ENCODE results near the gene NDFIP2. TPM values are rescaled to one million over a fixed set of nuclear protein-coding genes. Genes with fewer than 3 reads are reported as not detected.

NDFIP2 gene
- total RNA-seq, 2 experiments from 2014 or later = 0.54 to 4.0 TPM

DNA sequence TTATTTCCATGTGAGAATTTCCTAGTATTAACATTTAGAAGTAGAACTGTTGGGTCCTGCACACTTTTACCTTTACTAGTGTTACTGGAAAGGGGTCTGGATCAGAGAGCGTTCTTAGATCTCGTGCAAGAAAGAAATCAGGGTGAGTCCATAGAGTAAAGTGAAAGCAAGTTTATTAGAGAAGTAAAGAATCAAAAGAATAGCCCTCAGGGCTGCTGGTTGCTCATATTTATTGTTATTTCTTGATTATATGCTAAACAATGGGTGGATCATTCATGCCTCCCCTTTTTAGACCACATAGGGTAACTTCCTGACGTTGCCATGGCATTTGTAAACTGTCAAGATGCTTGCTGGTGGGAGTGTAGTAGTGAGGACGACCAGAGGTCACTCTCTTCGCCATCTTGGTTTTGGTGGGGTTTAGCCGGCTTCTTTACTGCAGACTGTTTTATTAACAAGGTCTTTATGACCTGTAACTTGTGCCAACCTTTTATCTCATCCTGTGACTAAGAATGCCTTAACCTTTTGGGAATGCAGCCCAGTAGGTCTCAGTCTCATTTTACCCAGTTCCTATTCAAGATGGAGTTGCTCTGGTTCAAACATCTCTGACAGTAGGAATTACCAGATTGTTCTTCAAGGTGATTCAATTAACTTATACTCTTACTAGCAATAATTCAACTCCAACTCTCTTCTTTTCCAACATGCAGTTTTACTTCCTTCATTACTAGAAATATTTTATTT, 27.4 kb downstream of the NDFIP2 start:
- Histone ChIP-seq H2AFZ (ENCODE audit: low read length) (no peak overlapping the region), H4K20me1 (ENCODE audit: insufficient read depth, low read length) (no peaks in the 10 kb centered on the region), H3K4me2 (ENCODE audit: low read length) (no peak overlapping the region), H3K4me3 (ENCODE audit: low read depth, low read length, poor library complexity, severe bottlenecking) (no peak overlapping the region), H3K36me3 (ENCODE audit: insufficient read depth, low read length) (no peaks in the 10 kb centered on the region), H3K9me2 (ENCODE audit: insufficient read depth, low read length) (no peaks in the 10 kb centered on the region), H3K4me1 (ENCODE audit: insufficient read depth, low read length, poor library complexity, severe bottlenecking) (no peaks in the 10 kb centered on the region), H3K79me2 (ENCODE audit: insufficient read depth, low read depth, low read length) (no peaks in the 10 kb centered on the region), H3K9me3 (ENCODE audit: low read length) (no peaks in the 10 kb centered on the region), H3K27ac (ENCODE audit: low read depth, low read length, poor library complexity, severe bottlenecking) (no peak overlapping the region)
- BruUV-seq (replicated peaks) = no TSS peak
- ChIA-PET CTCF (ENCODE audit: unreplicated experiment) (no interaction called here), POLR2A (interaction anchor here (0.6 kb wide), 1 partner anchor 31 kb away, joined by 3 read pairs; no protein-coding TSS in a partner anchor)
- DNase-seq (ENCODE audit: low spot score) = no peak
- TF ChIP-seq, protein P1, sequence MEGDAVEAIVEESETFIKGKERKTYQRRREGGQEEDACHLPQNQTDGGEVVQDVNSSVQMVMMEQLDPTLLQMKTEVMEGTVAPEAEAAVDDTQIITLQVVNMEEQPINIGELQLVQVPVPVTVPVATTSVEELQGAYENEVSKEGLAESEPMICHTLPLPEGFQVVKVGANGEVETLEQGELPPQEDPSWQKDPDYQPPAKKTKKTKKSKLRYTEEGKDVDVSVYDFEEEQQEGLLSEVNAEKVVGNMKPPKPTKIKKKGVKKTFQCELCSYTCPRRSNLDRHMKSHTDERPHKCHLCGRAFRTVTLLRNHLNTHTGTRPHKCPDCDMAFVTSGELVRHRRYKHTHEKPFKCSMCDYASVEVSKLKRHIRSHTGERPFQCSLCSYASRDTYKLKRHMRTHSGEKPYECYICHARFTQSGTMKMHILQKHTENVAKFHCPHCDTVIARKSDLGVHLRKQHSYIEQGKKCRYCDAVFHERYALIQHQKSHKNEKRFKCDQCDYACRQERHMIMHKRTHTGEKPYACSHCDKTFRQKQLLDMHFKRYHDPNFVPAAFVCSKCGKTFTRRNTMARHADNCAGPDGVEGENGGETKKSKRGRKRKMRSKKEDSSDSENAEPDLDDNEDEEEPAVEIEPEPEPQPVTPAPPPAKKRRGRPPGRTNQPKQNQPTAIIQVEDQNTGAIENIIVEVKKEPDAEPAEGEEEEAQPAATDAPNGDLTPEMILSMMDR (conservative IDR thresholded peaks at IDR 0.05; ENCODE audit: low read length) = no peak
- no peak for TF ChIP-seq EZH2phosphoT487 (IDR thresholded peaks at IDR 0.05; ENCODE audit: borderline replicate concordance, low read depth, low read length)
- intact Hi-C loops (cut with micrococcal nuclease; ENCODE audit: unreplicated experiment) = no loop called here

DNA sequence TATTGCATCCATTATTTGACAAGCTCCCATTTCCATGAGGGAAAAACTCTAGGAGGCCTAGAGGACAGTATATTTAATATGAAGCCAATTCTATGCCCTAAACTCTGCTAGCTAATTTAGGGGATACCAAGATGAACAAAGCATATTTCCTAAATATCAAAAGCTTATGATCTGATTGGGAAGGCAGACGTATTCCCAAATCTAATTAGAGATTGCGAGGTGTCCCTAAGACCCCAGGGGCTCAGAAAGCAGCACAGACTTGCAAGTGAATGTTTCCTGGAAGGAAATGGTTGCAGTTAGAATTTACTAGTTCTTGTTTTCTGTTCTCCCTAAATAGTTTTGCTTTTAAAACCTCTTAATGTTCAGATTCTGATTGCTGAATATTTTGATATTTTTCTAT, 30.7 kb downstream of the NDFIP2 start:
- no peaks in the 10 kb centered on the region for H3K9me3 ChIP-seq (ENCODE audit: low read length)
- H3K4me3 ChIP-seq (ENCODE audit: low read depth, low read length, poor library complexity, severe bottlenecking) = no peak overlapping the region
- no peaks in the 10 kb centered on the region for H3K36me3 ChIP-seq (ENCODE audit: insufficient read depth, low read length)
- ChIA-PET CTCF (ENCODE audit: unreplicated experiment) (no interaction called here), POLR2A (interaction anchor here (0.7 to 1.4 kb wide), 2 partner anchors 10 to 12 kb away, joined by 3 to 4 read pairs; no protein-coding TSS in a partner anchor)
- no peak overlapping the region for H2AFZ ChIP-seq (ENCODE audit: low read length)
- no peak overlapping the region for H3K4me2 ChIP-seq (ENCODE audit: low read length)
- H3K27ac ChIP-seq (ENCODE audit: low read depth, low read length, poor library complexity, severe bottlenecking) = no peak overlapping the region
- intact Hi-C loops (cut with micrococcal nuclease; ENCODE audit: unreplicated experiment) = no loop called here
- no peaks in the 10 kb centered on the region for H3K9me2 ChIP-seq (ENCODE audit: insufficient read depth, low read length)
- H3K79me2 ChIP-seq (ENCODE audit: insufficient read depth, low read depth, low read length) = no peaks in the 10 kb centered on the region
- no peak for TF ChIP-seq EZH2phosphoT487 (IDR thresholded peaks at IDR 0.05; ENCODE audit: borderline replicate concordance, low read depth, low read length)
- TF ChIP-seq, protein P1 (conservative IDR thresholded peaks at IDR 0.05; ENCODE audit: low read length) = no peak
- no TSS peak for BruUV-seq (replicated peaks)
- no peaks in the 10 kb centered on the region for H4K20me1 ChIP-seq (ENCODE audit: insufficient read depth, low read length)
- H3K4me1 ChIP-seq (ENCODE audit: insufficient read depth, low read length, poor library complexity, severe bottlenecking) = no peaks in the 10 kb centered on the region
- DNase-seq (ENCODE audit: low spot score) = no peak

DNA sequence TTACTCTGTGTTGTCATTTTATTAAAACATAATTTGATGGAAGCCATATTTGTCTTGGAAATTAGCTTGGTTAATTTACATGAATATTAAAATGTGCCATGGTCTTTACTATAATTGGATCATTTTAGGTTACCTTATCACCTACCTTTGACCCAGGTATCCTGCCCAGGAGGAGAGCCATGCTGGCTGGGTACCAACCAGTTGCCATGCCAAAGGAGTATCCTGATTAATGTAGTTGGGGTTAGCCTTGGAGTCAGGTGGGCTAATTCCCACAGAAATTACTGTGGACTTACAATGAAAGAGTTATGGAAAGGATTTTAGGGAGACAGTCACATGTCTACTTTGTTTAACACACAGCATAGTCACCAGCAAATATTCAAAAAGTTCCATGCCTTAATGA, 32.0 kb downstream of the NDFIP2 start:
- H3K9me3 ChIP-seq (ENCODE audit: low read length) = no peaks in the 10 kb centered on the region
- ChIA-PET POLR2A (interaction anchor here (0.8 kb wide), 1 partner anchor 12 kb away, joined by 4 read pairs; no protein-coding TSS in a partner anchor), CTCF (ENCODE audit: unreplicated experiment) (no interaction called here)
- no peaks in the 10 kb centered on the region for H3K4me1 ChIP-seq (ENCODE audit: insufficient read depth, low read length, poor library complexity, severe bottlenecking)
- no peaks in the 10 kb centered on the region for H3K79me2 ChIP-seq (ENCODE audit: insufficient read depth, low read depth, low read length)
- no peak overlapping the region for H3K4me3 ChIP-seq (ENCODE audit: low read depth, low read length, poor library complexity, severe bottlenecking)
- no peak for DNase-seq (ENCODE audit: low spot score)
- no peaks in the 10 kb centered on the region for H4K20me1 ChIP-seq (ENCODE audit: insufficient read depth, low read length)
- no peaks in the 10 kb centered on the region for H3K9me2 ChIP-seq (ENCODE audit: insufficient read depth, low read length)
- H3K4me2 ChIP-seq (ENCODE audit: low read length) = no peak overlapping the region
- no peak overlapping the region for H3K27ac ChIP-seq (ENCODE audit: low read depth, low read length, poor library complexity, severe bottlenecking)
- BruUV-seq (replicated peaks) = no TSS peak
- H2AFZ ChIP-seq (ENCODE audit: low read length) = no peak overlapping the region
- H3K36me3 ChIP-seq (ENCODE audit: insufficient read depth, low read length) = no peaks in the 10 kb centered on the region
- intact Hi-C loops (cut with micrococcal nuclease; ENCODE audit: unreplicated experiment) = no loop called here
- no peak for TF ChIP-seq EZH2phosphoT487 (IDR thresholded peaks at IDR 0.05; ENCODE audit: borderline replicate concordance, low read depth, low read length)
- TF ChIP-seq, protein P1 (conservative IDR thresholded peaks at IDR 0.05; ENCODE audit: low read length) = no peak

Measured in OCI-LY7 (cell line).